ENCODE data around the gene ACSF3. TPM values are rescaled to one million over a fixed set of nuclear protein-coding genes. Genes with fewer than 3 reads are reported as not detected.

The ACSF3 gene
- polyA plus RNA-seq, 1 donor from 2014 or later, result 20.8 TPM

DNA sequence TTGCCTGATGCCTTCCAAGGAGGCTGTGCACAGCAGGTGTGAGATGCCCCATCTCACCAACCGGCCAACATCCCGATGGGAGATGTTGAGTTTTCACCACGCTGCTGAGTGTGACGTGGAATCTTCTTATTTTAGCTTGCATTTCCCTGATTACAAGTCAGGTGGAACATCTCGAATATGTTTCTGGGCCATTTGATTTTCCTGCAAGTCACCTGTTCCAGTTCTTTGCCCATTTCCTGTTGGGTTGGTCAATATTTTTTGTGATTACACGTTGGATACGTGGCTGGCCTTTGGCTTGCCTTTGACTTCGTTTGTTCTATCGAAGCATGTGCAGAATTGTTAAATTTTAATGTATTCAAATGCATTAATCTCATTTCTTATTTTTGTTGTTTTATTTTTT is 69.6 kb downstream of the ACSF3 start:
- H3K27me3 ChIP-seq (ENCODE audit: insufficient read depth, low read depth, low read length), result no peaks in the 10 kb centered on the region
- H3F3A ChIP-seq (ENCODE audit: insufficient read depth, low read length, poor library complexity, severe bottlenecking), result no peaks in the 10 kb centered on the region
- no peak overlapping the region for H3K9ac ChIP-seq (ENCODE audit: low read length)
- no peaks in the 10 kb centered on the region for H4K20me1 ChIP-seq (ENCODE audit: insufficient read depth)
- H3K9me3 ChIP-seq (ENCODE audit: low read length), result no peaks in the 10 kb centered on the region
- H3K27ac ChIP-seq (ENCODE audit: low read length), result no peak overlapping the region
- H3K79me2 ChIP-seq (replicated peaks; ENCODE audit: insufficient read depth, low read length), result no peaks in the 10 kb centered on the region
- TF ChIP-seq POLR2AphosphoS5 (IDR thresholded peaks at IDR 0.05) (no peak), TAF1 (IDR thresholded peaks at IDR 0.05; ENCODE audit: low read depth) (no peak), MXI1 (conservative IDR thresholded peaks at IDR 0.05; ENCODE audit: poor library complexity, severe bottlenecking) (no peak), SMC3 (conservative IDR thresholded peaks at IDR 0.05; ENCODE audit: poor library complexity) (no peak), EP300 (conservative IDR thresholded peaks at IDR 0.05; ENCODE audit: poor library complexity, severe bottlenecking) (no peak), EZH2 (IDR thresholded peaks at IDR 0.05; ENCODE audit: borderline replicate concordance, insufficient read depth, low read length, poor library complexity, severe bottlenecking) (no peak), RAD21 (conservative IDR thresholded peaks at IDR 0.05) (no peak)
- TF ChIP-seq, protein P1, sequence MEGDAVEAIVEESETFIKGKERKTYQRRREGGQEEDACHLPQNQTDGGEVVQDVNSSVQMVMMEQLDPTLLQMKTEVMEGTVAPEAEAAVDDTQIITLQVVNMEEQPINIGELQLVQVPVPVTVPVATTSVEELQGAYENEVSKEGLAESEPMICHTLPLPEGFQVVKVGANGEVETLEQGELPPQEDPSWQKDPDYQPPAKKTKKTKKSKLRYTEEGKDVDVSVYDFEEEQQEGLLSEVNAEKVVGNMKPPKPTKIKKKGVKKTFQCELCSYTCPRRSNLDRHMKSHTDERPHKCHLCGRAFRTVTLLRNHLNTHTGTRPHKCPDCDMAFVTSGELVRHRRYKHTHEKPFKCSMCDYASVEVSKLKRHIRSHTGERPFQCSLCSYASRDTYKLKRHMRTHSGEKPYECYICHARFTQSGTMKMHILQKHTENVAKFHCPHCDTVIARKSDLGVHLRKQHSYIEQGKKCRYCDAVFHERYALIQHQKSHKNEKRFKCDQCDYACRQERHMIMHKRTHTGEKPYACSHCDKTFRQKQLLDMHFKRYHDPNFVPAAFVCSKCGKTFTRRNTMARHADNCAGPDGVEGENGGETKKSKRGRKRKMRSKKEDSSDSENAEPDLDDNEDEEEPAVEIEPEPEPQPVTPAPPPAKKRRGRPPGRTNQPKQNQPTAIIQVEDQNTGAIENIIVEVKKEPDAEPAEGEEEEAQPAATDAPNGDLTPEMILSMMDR (IDR thresholded peaks at IDR 0.05; ENCODE audit: poor library complexity, severe bottlenecking), result no peak
- TF ChIP-seq, protein P2, sequence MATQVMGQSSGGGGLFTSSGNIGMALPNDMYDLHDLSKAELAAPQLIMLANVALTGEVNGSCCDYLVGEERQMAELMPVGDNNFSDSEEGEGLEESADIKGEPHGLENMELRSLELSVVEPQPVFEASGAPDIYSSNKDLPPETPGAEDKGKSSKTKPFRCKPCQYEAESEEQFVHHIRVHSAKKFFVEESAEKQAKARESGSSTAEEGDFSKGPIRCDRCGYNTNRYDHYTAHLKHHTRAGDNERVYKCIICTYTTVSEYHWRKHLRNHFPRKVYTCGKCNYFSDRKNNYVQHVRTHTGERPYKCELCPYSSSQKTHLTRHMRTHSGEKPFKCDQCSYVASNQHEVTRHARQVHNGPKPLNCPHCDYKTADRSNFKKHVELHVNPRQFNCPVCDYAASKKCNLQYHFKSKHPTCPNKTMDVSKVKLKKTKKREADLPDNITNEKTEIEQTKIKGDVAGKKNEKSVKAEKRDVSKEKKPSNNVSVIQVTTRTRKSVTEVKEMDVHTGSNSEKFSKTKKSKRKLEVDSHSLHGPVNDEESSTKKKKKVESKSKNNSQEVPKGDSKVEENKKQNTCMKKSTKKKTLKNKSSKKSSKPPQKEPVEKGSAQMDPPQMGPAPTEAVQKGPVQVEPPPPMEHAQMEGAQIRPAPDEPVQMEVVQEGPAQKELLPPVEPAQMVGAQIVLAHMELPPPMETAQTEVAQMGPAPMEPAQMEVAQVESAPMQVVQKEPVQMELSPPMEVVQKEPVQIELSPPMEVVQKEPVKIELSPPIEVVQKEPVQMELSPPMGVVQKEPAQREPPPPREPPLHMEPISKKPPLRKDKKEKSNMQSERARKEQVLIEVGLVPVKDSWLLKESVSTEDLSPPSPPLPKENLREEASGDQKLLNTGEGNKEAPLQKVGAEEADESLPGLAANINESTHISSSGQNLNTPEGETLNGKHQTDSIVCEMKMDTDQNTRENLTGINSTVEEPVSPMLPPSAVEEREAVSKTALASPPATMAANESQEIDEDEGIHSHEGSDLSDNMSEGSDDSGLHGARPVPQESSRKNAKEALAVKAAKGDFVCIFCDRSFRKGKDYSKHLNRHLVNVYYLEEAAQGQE (IDR thresholded peaks at IDR 0.05; ENCODE audit: borderline replicate concordance), result no peak
- H3K9me2 ChIP-seq (ENCODE audit: insufficient read depth, low read length), result no peaks in the 10 kb centered on the region
- H2AFZ ChIP-seq (ENCODE audit: low read depth, low read length), result no peak overlapping the region
- no peak overlapping the region for H3K4me2 ChIP-seq (ENCODE audit: low read length)
- H3K4me3 ChIP-seq (ENCODE audit: low read length), result no peak overlapping the region
- no peaks in the 10 kb centered on the region for H3K36me3 ChIP-seq (ENCODE audit: insufficient read depth, low read length)

DNA sequence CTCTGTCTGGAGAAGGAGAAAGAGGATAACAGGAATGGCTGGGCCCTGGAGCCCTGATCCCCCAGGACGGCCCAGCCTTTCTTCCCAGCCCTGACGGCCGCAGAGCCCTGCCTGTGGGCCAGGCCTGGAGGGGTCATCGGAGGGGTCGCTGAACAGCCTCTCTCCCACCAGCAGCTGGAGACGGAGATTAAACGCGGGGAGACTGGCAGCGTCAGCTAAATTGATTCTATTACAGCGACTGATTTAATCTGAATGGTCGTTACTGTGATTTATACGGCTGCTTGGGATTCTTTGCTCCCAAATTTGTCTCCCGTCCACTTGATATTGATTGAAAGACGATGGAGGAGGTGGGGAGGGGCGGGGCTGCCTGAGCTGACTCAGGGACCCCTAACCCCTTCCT is 70.8 kb downstream of the ACSF3 start:
- H2AFZ ChIP-seq (ENCODE audit: low read depth, low read length), result no peak overlapping the region

More for the DNA sequence above, 70.8 kb downstream of the ACSF3 start:
- Histone ChIP-seq H3K27ac (ENCODE audit: low read length) (no peak overlapping the region), H3K4me2 (ENCODE audit: low read length) (no peak overlapping the region), H3K27me3 (ENCODE audit: insufficient read depth, low read depth, low read length) (no peaks in the 10 kb centered on the region), H3K9me2 (ENCODE audit: insufficient read depth, low read length) (no peaks in the 10 kb centered on the region), H3K4me3 (ENCODE audit: low read length) (no peak overlapping the region), H3K36me3 (ENCODE audit: insufficient read depth, low read length) (no peaks in the 10 kb centered on the region), H3K79me2 (replicated peaks; ENCODE audit: insufficient read depth, low read length) (no peaks in the 10 kb centered on the region), H3K9me3 (ENCODE audit: low read length) (no peaks in the 10 kb centered on the region), H4K20me1 (ENCODE audit: insufficient read depth) (no peaks in the 10 kb centered on the region), H3K9ac (ENCODE audit: low read length) (no peak overlapping the region), H3F3A (ENCODE audit: insufficient read depth, low read length, poor library complexity, severe bottlenecking) (no peaks in the 10 kb centered on the region)
- TF ChIP-seq TAF1 (IDR thresholded peaks at IDR 0.05; ENCODE audit: low read depth), result no peak
- no peak for TF ChIP-seq EZH2 (IDR thresholded peaks at IDR 0.05; ENCODE audit: borderline replicate concordance, insufficient read depth, low read length, poor library complexity, severe bottlenecking)
- TF ChIP-seq, protein P2 (IDR thresholded peaks at IDR 0.05; ENCODE audit: borderline replicate concordance), result no peak
- no peak for TF ChIP-seq EP300 (conservative IDR thresholded peaks at IDR 0.05; ENCODE audit: poor library complexity, severe bottlenecking)
- TF ChIP-seq, protein P1 (IDR thresholded peaks at IDR 0.05; ENCODE audit: poor library complexity, severe bottlenecking), result no peak
- no peak for TF ChIP-seq MXI1 (conservative IDR thresholded peaks at IDR 0.05; ENCODE audit: poor library complexity, severe bottlenecking)
- no peak for TF ChIP-seq POLR2AphosphoS5 (IDR thresholded peaks at IDR 0.05)
- no peak for TF ChIP-seq SMC3 (conservative IDR thresholded peaks at IDR 0.05; ENCODE audit: poor library complexity)
- no peak for TF ChIP-seq RAD21 (conservative IDR thresholded peaks at IDR 0.05)

Data from neural cell (in vitro differentiated cells).